Kidney epithelial cell (primary cell): ENCODE results near the gene ANKRD34A. TPM values are rescaled to one million over a fixed set of nuclear protein-coding genes. Genes with fewer than 3 reads are reported as not detected.

Experiments used
- DNase-seq: peaks from one replicate; pipeline ENCODE4 v3.0.0-alpha.2; 2010; ENCODE audit warnings: low read depth
- H3K27me3 ChIP-seq: 2 replicates; pipeline ENCODE4 v1.6.0; 2011; ENCODE audit warnings: low read length; ENCODE audit not compliant: control insufficient read depth, insufficient read depth
- H3K36me3 ChIP-seq: 2 replicates; pipeline ENCODE4 v1.5.1; 2011; ENCODE audit warnings: low read length; ENCODE audit not compliant: control insufficient read depth, insufficient read depth
- H3K4me3 ChIP-seq: 2 replicates; pipeline ENCODE4 v1.5.1; 2011; ENCODE audit warnings: low read depth, mild to moderate bottlenecking, control low read depth, low read length
- total RNA-seq: library from RNA; depleted of rRNA; stranded (reverse); fragments of >200 nt; gene quantifications from 2 replicates; pipeline ENCODE4 v1.2.3, GENCODE V29; 2015
- TF ChIP-seq, protein P1 (sequence below): IDR thresholded peaks from 2 replicates; pipeline ENCODE4 v1.5.1; 2011; ENCODE audit warnings: mild to moderate bottlenecking, moderate library complexity, low read length, control low read depth, inconsistent platforms; ENCODE audit not compliant: insufficient read depth, poor library complexity, severe bottlenecking

Gene ANKRD34A
- total RNA-seq, 1 donor from 2014 or later = 0.46 TPM

DNA sequence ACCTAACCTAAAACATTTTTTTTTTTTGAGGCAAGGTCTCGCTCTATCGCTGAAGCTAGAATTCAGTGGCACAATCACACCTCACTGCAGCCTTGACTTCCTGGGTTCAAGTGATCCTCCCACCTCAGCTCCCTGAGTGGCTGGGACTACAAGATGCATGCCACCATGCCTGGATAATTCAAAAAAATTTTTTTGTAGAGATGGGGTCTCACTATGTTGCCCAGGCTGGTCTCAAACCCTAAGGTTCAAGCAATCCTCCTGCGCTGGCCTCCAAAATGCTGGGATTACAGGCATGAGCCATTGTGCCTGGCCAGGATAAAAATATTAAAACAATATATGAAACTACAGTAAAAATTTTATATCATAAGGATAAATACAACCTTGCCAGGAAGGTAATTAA lies 11.5 kb downstream of the ANKRD34A start:
- TF ChIP-seq, protein P1, sequence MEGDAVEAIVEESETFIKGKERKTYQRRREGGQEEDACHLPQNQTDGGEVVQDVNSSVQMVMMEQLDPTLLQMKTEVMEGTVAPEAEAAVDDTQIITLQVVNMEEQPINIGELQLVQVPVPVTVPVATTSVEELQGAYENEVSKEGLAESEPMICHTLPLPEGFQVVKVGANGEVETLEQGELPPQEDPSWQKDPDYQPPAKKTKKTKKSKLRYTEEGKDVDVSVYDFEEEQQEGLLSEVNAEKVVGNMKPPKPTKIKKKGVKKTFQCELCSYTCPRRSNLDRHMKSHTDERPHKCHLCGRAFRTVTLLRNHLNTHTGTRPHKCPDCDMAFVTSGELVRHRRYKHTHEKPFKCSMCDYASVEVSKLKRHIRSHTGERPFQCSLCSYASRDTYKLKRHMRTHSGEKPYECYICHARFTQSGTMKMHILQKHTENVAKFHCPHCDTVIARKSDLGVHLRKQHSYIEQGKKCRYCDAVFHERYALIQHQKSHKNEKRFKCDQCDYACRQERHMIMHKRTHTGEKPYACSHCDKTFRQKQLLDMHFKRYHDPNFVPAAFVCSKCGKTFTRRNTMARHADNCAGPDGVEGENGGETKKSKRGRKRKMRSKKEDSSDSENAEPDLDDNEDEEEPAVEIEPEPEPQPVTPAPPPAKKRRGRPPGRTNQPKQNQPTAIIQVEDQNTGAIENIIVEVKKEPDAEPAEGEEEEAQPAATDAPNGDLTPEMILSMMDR = no peak
- DNase-seq = no peak
- Histone ChIP-seq H3K36me3 (peaks cover 1% of the 10 kb centered on the region), H3K4me3 (no peak overlapping the region), H3K27me3 (no peaks in the 10 kb centered on the region)

DNA sequence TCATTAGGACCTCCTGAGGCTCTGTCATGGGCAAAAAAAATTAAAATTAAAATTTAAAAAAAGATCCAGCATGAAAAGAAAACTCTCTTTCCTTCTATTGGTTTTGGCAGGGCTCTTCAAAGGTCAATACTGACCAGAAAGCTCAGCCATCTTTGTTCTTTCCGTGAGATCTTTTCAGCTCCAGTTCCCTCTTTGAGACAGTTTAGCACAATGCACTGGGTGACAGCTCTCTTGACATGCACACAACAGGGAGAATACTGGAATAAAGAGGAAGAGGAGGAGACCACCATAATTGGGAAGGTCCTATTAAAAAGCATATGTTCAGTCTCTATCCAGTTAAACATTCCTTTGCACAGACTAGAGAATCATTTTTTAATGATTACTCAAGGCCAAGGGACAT lies 12.8 kb downstream of the ANKRD34A start:
- no peak overlapping the region for H3K4me3 ChIP-seq
- TF ChIP-seq, protein P1 = no peak
- peaks cover 1% of the 10 kb centered on the region for H3K36me3 ChIP-seq
- no peaks in the 10 kb centered on the region for H3K27me3 ChIP-seq
- no peak for DNase-seq

DNA sequence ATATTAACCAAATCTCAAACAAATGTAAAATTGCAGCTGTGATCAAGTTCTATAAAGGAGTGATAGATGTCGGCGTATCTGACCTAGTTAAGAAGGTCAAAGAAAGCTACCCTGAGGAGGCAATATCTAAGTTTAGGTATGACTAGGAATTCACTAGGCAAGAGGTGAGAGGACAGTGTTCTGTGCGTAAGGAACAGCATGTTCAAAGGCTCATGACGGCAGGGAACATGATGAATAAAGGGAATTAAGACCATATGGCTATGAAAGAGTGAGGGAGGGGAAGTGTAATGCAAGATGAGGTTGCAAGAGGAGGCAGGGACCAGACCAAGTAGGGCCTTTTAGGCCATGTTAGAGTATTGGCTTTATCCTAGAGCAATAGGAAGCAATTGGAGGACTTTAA lies 15.2 kb downstream of the ANKRD34A start:
- no peak for DNase-seq
- TF ChIP-seq, protein P1 = no peak
- Histone ChIP-seq H3K4me3 (no peak overlapping the region), H3K36me3 (no peaks in the 10 kb centered on the region), H3K27me3 (no peaks in the 10 kb centered on the region)

DNA sequence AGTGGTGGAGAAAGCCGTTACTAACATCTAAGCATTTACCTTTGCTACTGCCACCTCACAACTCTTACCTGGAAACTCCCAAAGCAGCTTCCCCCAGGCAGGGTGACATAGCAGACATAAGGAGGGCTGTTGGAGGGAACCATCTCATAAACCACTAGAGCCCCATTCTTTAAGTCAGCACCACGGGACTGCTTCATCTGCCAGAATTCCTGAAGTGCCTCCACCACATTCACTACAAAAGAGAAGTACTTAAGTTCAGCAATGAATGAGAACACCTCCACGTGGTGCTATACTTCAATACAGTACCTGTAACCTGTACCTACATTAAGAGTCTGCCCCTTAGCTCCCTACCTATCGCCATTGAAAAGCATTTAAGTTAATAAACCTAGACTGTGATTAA lies 16.8 kb downstream of the ANKRD34A start:
- no peaks in the 10 kb centered on the region for H3K27me3 ChIP-seq
- TF ChIP-seq, protein P1 = no peak
- no peaks in the 10 kb centered on the region for H3K36me3 ChIP-seq
- no peak for DNase-seq
- no peak overlapping the region for H3K4me3 ChIP-seq

DNA sequence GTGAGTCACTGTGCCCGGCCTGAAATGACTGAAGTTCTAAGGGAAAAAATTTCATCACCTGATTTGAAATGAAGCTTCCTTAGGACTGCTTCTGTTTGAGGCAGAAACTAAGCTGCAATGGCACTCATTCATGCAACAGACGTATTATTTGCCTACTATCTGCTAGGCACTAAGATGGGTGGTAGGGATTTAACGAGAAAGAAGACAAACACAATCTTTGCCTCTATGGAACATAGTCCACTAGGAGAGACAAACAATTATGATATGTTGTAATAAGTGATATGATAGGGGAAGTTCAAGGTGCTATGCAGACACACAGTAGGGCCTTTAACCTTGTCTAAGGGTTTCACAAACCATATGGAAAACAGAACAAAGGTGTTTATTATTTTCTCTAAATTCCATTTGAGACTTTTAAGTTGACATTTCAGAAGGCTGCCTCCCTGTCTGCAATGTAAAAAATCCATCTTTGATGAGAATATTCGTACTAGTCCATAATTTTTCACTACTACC lies 17.8 kb downstream of the ANKRD34A start:
- TF ChIP-seq, protein P1 = no peak
- DNase-seq = no peak
- Histone ChIP-seq H3K36me3 (no peaks in the 10 kb centered on the region), H3K27me3 (no peaks in the 10 kb centered on the region), H3K4me3 (no peak overlapping the region)

DNA sequence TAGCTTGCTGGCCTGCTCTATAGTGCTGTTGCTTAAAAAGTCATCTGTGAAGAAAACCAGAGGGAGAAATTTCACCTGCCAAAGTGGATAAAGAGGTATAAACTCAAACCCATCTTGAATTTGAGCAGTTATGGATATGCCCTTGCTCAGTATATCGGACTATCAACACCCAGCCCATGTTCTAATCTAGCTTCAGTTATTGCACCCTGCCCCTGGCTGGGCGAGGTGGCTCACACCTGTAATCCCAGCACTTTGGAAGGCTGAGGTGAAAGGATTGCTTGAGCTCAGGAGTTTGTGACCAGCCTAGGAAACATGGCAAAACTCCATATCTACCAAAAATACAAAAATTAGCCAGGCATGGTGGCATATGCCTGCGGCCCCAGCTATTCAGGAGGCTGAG lies 19.8 kb downstream of the ANKRD34A start:
- no peak for DNase-seq
- Histone ChIP-seq H3K4me3 (no peak overlapping the region), H3K27me3 (no peaks in the 10 kb centered on the region), H3K36me3 (no peaks in the 10 kb centered on the region)
- TF ChIP-seq, protein P1 = no peak
